Progenitor cell of endocrine pancreas (in vitro differentiated cells): ENCODE measurements around the gene COIL. TPM values are rescaled to one million over a fixed set of nuclear protein-coding genes. Genes with fewer than 3 reads are reported as not detected.
"Not testable (repeated sequence)": the region's sequence is repeated elsewhere in the genome, so short reads cannot be mapped to it uniquely, and the experiment has no call there.

ENCODE experiments used
- DNase-seq: peaks from one replicate; pipeline ENCODE4 v3.0.0; 2021; ENCODE audit warnings: low spot score; ENCODE audit not compliant: unreplicated experiment
- H3K27ac Mint-ChIP-seq: 2 replicates; pipeline ENCODE4 v1.8.0; 2021; ENCODE audit warnings: mild to moderate bottlenecking, moderate library complexity, mixed read lengths
- H3K27me3 Mint-ChIP-seq: 2 replicates; pipeline ENCODE4 v1.8.0; 2021; ENCODE audit warnings: mixed read lengths
- H3K36me3 Mint-ChIP-seq: 2 replicates; pipeline ENCODE4 v1.8.0; 2022; ENCODE audit warnings: mixed read lengths; ENCODE audit not compliant: insufficient read depth
- H3K4me1 Mint-ChIP-seq: 2 replicates; pipeline ENCODE4 v1.8.0; 2021; ENCODE audit warnings: low read depth, mixed read lengths
- H3K4me3 Mint-ChIP-seq: 2 replicates; pipeline ENCODE4 v1.8.0; 2021; ENCODE audit warnings: low read depth, mild to moderate bottlenecking, moderate library complexity, mixed read lengths
- H3K9me3 Mint-ChIP-seq: 2 replicates; pipeline ENCODE4 v1.8.0; 2021; ENCODE audit warnings: low read depth, mixed read lengths
- CTCF ChIP-seq: fragments of 200-600 bp; sonication (generic); IDR thresholded peaks from one replicate; pipeline ENCODE4 v1.5.0; 2021; ENCODE audit warnings: antibody characterized with exemption, mild to moderate bottlenecking; ENCODE audit not compliant: unreplicated experiment
- total RNA-seq: library from RNA; stranded (reverse); gene quantifications from 2 replicates; pipeline ENCODE4 v1.2.1, GENCODE V29; 2021

The COIL gene
- total RNA-seq, 1 donor from 2014 or later: 29.8 TPM

GRCh38 chr17:56973520-56973919 lies 12.7 kb upstream of the COIL start:
- peaks cover 15% of the 10 kb centered on the region for H3K36me3 Mint-ChIP-seq
- no peak for DNase-seq
- no peak overlapping the region for H3K27ac Mint-ChIP-seq
- TF ChIP-seq CTCF: no peak
- no peaks in the 10 kb centered on the region for H3K27me3 Mint-ChIP-seq
- H3K4me1 Mint-ChIP-seq: peaks cover 17% of the 10 kb centered on the region
- no peak overlapping the region for H3K4me3 Mint-ChIP-seq
- peaks cover 9% of the 10 kb centered on the region for H3K9me3 Mint-ChIP-seq

GRCh38 chr17:56972111-56972730 lies 11.4 kb upstream of the COIL start:
- H3K27me3 Mint-ChIP-seq: no peaks in the 10 kb centered on the region
- TF ChIP-seq CTCF: no peak
- H3K4me3 Mint-ChIP-seq: no peak overlapping the region
- peaks cover 15% of the 10 kb centered on the region for H3K36me3 Mint-ChIP-seq
- no peak for DNase-seq
- peaks cover 9% of the 10 kb centered on the region for H3K9me3 Mint-ChIP-seq
- H3K4me1 Mint-ChIP-seq: peaks cover 12% of the 10 kb centered on the region
- peak overlapping the region; percentile 78 for H3K27ac Mint-ChIP-seq

- H3K4me3 Mint-ChIP-seq: no peak overlapping the region
- no peaks in the 10 kb centered on the region for H3K27me3 Mint-ChIP-seq
- H3K9me3 Mint-ChIP-seq: peaks cover 9% of the 10 kb centered on the region
- no peak for TF ChIP-seq CTCF
- H3K36me3 Mint-ChIP-seq: peaks cover 15% of the 10 kb centered on the region
- H3K4me1 Mint-ChIP-seq: peaks cover 14% of the 10 kb centered on the region
- no peak overlapping the region for H3K27ac Mint-ChIP-seq
- no peak for DNase-seq
Measured at GRCh38 chr17:56970974-56971373, 10.1 kb upstream of the COIL start.

DNA sequence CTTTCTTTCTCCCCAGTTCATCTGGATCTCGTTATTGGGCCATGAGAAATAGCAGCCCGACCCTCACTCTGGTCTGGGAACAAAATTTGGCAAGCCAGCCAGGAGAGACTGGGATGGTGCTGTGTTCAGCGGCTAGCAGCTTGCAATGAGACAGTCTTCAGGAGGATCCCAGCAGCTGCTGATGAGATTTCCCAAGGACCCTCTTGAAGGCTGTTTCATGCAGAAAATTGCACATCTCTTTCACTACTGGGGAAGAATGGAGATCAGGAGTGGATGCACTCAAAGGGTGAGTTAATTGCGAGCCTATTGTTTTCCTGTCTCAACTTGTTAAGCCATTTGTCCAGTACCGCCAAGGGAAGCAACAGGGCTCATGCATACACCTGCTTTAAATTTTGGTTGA lies 5.5 kb upstream of the COIL start:
- H3K4me3 Mint-ChIP-seq: peak overlapping the region; percentile 53
- TF ChIP-seq CTCF: no peak
- H3K27me3 Mint-ChIP-seq: no peaks in the 10 kb centered on the region
- peak overlapping the region; percentile 97 for H3K27ac Mint-ChIP-seq
- DNase-seq: no peak
- H3K36me3 Mint-ChIP-seq: peaks cover 7% of the 10 kb centered on the region
- H3K9me3 Mint-ChIP-seq: peaks cover 3% of the 10 kb centered on the region
- H3K4me1 Mint-ChIP-seq: peaks cover 17% of the 10 kb centered on the region

DNA sequence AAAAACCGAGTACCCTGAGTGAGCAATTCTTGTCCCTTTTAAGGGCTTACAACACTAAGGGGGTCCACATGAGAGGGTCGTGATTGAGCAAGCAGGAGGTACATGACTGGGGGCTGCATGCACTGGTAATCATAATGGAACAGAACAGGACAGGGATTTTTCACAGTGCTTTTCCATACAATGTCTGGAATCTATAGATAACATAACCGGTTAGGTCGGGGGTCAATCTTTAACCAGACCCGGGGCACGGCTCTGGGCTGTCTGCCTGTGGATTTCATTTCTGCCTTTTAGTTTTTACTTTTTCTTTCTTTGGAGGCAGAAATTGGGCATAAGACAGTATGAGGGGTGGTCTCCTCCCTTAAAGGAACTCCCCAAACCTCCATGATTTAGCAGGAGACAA lies 4.8 kb upstream of the COIL start:
- peak overlapping the region; percentile 60 for H3K4me3 Mint-ChIP-seq
- H3K4me1 Mint-ChIP-seq: peaks cover 22% of the 10 kb centered on the region
- peak overlapping the region; percentile 97 for H3K27ac Mint-ChIP-seq
- peak; percentile 31 for DNase-seq
- not testable (repeated sequence) for H3K36me3 Mint-ChIP-seq, H3K27me3 Mint-ChIP-seq, H3K9me3 Mint-ChIP-seq

DNA sequence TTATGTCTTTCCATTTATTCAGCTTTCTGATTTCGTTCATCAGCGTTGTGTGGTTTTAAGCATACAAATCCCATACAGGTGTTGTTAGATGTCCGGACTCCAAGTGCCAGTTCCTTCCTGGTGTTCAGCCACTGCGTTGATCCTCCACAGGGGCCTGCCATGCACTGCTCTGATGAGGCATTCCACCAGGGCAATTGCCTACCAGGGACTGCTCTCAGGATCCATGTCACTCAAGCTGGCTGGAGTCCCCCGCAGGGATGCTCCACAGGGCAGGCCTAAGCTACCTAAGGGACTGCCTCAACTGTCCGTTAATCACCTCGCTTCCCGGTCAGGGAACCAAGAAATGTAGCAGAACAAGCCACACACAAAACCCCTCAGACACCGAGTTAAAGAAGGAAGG lies 4.4 kb upstream of the COIL start:
- not testable (repeated sequence) for H3K9me3 Mint-ChIP-seq, DNase-seq, H3K36me3 Mint-ChIP-seq, H3K27me3 Mint-ChIP-seq
- peaks cover 22% of the 10 kb centered on the region for H3K4me1 Mint-ChIP-seq
- H3K27ac Mint-ChIP-seq: peak overlapping the region; percentile 97
- peak overlapping the region; percentile 41 for H3K4me3 Mint-ChIP-seq
